GM19463 (cell line): Measurements from ENCODE around the gene GOLGA3.

Source experiments
- ATAC-seq: cut with Tn5 transposase; IDR thresholded peaks from one replicate; pipeline ENCODE4 v1.9.1; 2021; ENCODE audit warnings: mild to moderate bottlenecking, moderate library complexity; ENCODE audit not compliant: unreplicated experiment

GOLGA3 gene

GRCh38 chr12:132724506-132725241 is 104.0 kb downstream of the GOLGA3 start:
- ATAC-seq = no peak

- no peak for ATAC-seq
Observed at GRCh38 chr12:132723764-132724140, 104.9 kb downstream of the GOLGA3 start.

- no peak for ATAC-seq
Observed at GRCh38 chr12:132723015-132723763, 105.5 kb downstream of the GOLGA3 start.

GRCh38 chr12:132720606-132721345 is 107.9 kb downstream of the GOLGA3 start:
- no peak for ATAC-seq

GRCh38 chr12:132719954-132720324 is 108.7 kb downstream of the GOLGA3 start:
- ATAC-seq = no peak

DNA sequence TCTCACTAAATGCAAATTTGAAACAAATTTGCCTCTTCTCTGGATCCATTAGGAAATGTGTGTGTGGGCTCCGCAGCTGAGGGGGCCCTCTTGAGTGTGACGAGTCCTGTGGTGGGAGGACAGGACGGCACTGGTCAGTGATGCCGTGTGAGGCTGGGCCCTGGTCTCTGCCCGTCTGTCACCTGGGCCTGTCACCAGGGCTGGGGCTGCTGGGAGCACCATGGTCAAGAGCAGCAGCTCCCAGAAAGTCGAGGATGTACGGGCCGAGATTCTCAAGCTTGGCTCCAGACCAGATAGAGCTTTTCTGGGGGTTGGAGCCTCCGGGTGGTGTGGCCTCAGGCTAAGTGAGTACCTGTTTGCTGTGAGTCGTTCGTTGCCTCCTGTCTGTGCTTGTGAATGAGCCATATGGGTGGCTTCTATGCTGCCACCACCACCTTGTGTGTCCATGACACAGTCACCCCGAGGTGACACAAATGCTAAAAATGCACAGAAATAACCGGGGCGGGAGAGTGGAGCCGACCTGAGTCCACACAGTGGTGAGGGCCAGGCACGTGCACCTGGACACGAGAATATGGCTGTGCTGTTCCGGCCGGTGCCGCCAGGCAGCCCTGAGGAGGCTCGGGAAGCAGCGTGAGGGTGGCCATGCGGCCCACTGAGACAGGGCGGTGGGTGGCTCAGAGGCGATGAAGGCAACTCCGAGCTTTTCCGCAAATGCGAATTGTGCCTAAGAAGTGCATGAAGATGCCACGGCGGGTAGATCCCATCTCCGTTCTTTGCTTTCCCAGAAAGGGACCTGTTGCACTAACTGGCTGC is 109.3 kb downstream of the GOLGA3 start:
- ATAC-seq = no peak
